HG02678 (cell line): ENCODE results near the gene TSPAN11.

ENCODE experiments used
- ATAC-seq: cut with Tn5 transposase; IDR thresholded peaks from one replicate; pipeline ENCODE4 v1.9.1; 2021; ENCODE audit warnings: mild to moderate bottlenecking, moderate library complexity; ENCODE audit not compliant: unreplicated experiment

Gene TSPAN11

GRCh38 chr12:30909349-30910037, 17.1 kb upstream of the TSPAN11 start:
- ATAC-seq = no peak

DNA sequence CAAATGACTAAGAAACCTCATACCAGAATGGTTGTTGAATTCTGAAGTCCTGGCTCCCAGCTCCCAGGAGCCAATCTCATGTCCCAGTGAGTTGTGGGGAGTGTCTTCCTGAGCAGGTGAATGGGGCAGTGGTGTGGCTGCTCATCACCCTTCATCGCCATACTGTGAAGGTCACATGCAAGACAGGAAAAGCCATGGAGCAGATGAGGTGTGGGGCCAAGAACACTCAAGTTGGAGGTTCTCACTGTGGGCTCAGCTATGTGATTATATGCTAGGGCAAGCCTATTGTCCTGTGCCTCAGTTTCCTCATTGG, 16.6 kb upstream of the TSPAN11 start:
- no peak for ATAC-seq

DNA sequence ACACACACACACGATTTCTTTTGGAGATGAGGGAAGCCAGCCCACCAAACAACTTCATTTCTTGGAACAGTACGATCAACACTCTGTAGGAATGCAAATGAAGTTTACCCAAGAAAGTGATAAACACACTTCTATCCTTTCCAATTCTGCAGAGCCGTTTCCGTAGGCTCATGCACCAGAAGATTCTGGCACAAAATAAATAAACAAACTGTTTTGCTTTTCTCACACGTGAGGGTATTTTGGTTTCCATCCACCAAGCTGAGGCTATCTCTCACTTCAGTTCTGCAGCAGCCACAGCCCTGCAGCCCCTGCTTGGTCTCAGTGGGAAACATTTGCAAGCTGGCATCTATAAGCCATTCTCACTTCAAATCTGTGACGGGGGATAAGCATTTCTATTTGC, 15.3 kb upstream of the TSPAN11 start:
- ATAC-seq = no peak

DNA sequence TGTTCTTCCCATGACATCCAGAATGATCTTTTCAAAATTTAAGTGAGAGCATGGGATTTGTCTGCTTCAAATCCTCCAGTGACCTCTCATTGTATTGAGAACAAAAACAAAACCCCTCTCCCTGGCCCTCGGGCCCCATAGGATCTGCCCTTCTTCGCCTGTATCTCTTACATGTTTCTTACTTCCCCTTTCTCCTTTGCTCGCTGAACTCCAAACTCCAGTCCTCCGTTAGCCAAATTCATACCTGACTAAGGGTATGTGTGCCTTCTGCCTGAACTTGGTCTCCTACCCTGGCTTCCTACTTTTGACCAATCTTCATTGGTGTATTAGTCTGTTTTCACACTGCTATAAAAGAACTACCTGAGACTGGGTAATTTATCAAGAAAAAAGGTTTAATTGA, 13.2 kb upstream of the TSPAN11 start:
- peak; percentile 67 for ATAC-seq

GRCh38 chr12:30914986-30915591, 11.5 kb upstream of the TSPAN11 start:
- no peak for ATAC-seq

GRCh38 chr12:30923057-30923456, 3.5 kb upstream of the TSPAN11 start:
- ATAC-seq = no peak

GRCh38 chr12:30925607-30926242, 823 bp upstream of the TSPAN11 start:
- ATAC-seq = peak; percentile 10

DNA sequence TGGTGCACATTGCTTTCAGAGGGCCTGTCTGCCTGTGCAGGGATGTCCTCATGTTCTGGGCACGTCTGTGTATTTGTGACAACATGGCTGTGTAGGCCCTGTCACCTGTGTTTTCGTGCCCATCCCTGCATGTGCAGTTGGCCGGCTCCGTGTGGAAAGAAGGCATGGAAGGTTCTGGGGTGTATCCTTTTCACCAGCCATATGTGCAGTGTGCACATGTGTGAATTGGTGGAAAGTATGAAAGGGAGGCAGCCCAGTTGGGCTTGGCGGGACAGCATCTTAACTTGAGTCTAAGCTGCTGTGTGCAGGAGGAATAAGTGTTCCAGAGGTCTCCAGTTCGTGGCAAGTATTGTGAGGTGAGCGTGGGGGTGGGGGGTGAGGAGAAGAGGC, 669 bp downstream of the TSPAN11 start:
- no peak for ATAC-seq

DNA sequence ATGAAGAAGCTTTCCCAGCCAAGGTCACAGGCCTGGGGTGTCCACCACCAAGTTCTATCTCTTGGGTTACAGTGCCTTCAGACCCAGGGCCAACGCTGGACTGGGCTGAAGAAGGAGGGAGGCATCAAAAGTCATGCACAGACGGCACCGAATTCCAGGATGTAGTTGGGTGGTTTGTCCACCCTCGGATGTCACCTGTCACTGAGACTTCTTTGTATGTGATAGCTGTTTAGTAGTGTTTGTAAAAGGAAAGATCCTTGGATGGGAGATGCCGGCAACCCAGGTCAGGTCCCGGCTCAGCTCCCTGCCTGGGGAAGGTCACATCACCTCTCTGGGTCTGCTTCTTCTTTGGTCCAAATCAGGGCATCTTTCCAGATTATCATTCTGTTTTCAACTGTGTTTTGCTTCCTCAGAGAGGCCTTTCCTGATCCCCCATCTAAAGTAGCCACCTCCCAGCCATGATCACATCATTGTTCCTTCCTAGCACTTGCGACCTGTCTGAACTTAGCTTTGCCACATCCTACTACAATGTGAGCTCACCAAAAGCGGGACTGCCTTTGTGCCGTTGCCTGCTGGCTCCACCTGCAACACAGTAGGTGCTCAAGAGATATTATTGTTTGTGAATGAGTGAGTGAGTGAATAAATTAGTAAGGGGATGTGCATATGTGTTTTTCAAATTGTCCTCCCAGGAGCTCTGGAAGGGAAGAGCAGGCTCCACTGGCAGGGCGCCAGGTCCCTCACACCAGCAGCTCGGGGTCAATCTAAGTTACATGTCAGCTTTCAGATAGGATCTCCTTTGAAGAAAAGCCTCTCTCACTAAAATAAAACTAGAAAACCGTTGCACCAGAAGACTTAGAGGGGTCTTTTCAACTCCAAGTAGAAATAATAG, 2.1 kb downstream of the TSPAN11 start:
- ATAC-seq = no peak

GRCh38 chr12:30930238-30930637, 3.7 kb downstream of the TSPAN11 start:
- no peak for ATAC-seq

DNA sequence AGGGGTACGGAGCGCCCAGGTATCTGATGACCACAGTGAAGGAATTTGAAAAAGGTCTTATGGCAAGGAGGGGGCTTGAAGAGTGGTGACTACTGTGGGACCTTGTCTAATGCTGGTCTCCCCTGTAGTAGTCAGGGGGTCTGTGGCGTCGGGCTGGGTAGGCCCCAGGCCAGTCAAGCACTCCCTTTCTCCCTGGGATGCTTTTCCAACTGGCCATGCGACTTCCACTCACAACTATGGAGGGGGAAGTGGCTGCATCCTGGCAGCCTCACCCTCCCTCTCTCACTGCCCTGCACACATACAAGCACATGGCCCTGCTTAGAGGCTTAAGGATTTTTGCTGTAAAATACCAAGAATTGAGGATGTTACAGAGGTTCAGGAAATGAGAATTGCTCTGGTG, 4.1 kb downstream of the TSPAN11 start:
- no peak for ATAC-seq

- no peak for ATAC-seq
These were observed 6.3 kb downstream of the TSPAN11 start for GRCh38 chr12:30932881-30933280.

DNA sequence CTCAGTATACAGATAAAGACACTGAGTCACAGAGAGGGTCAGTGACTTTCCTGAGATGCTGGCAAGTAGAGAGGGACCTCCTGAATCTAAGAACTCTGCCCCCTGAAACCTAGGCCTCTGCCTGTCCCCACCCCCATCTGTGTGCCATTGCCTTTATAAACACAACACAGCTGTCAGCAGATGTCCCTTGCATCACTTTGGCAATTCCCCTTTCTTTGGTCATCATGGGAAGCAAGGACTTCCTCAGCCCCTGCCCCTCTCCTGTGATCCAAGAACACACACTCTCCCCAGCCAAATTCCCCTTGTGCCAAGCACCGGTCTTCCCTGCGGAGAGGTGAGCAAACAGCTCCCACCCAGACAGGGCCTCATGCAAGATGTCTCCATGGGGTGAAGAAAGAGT, 8.3 kb downstream of the TSPAN11 start:
- ATAC-seq = no peak

- ATAC-seq = no peak
These were observed 9.5 kb downstream of the TSPAN11 start for GRCh38 chr12:30936036-30936435.

DNA sequence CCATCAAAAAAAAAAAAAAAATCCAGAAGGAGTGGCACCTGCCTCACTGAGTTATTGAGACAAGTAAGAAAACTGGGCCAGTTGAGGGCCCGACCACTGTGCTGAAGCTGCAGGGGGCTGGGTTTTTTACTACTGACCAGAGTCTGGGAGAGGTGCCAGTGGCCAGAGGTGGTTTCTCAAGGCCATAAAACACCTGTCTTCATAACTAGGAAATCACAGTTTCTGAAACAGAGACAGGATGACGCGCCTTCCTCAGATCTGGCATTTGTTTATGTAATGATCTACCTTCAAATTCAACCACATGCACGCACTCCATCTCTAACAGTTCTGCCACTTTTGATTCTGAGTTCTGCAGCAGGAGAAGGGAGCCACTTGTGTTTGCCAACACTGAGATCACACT, 12.7 kb downstream of the TSPAN11 start:
- ATAC-seq = peak; percentile 79

- ATAC-seq = no peak
These were observed 15.9 kb downstream of the TSPAN11 start for GRCh38 chr12:30942486-30942885.

- no peak for ATAC-seq
These were observed 16.4 kb downstream of the TSPAN11 start for GRCh38 chr12:30942936-30943335.

GRCh38 chr12:30945443-30946164, 19.1 kb downstream of the TSPAN11 start:
- ATAC-seq = no peak

DNA sequence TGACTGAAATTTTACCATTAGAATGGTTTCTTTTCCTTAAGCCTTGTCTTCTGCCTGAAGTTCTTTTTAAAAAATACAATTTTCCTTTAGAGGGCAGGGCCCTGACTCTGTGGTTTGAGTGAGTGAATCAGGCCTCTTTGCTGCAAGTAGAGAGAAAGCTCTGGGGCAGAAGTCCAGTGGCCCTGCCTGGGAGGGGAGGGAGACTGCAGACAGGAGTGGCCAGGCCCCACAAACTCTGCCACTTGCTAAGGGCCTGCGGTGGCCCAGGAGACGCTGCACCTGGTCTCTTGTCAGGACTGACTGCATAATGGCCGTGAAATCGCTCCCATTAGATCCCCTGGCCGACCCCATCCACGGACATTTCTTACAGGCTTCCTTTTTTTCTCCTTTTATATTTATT, 25.5 kb downstream of the TSPAN11 start:
- ATAC-seq = no peak

GRCh38 chr12:30953257-30953656, 26.7 kb downstream of the TSPAN11 start:
- ATAC-seq = no peak
